ENCODE results near the gene TFF3.

TFF3 gene

DNA sequence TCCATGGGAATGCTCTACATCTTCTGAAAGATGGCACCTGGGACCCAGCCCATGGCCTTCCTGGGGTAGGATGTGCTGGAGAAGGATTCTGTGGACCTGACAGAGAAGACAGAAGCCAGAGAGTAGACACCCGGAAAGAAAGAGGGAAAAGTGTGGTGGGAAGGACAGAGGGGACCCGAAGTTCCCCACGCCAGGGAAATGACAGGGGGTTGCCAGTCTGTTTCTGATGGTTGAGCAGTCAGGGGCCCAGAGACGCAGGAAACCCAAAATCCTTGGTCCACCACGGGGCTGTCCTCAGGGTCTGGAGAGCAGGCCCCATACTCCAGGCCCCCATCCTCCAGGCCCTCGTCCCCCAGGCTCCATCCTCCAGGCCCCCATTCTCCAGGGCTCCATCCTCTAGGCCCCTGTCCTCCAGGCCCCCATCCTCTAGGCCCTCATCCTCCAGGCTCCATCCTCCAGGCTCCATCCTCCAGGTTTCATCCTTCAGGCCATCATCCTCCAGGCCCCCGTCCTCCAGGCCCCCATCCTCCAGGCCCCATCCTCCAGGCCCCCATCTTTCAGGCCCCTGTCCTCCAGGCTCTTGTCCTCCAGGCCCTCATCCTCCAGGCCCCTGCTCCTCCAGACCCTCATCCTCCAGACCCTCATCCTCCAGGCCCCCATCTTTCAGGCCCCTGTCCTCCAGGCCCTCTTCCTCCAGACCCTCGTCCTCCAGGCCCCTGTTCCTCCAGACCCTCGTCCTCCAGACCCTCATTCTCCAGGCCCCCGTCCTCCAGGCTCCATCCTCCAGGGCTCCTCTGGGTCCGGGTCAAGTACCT is 36.6 kb upstream of the TFF3 start:
- DNase-seq (ENCODE audit: low spot score in 2 of 2): no peak
- H3K36me3 ChIP-seq (replicated peaks): no peaks in the 10 kb centered on the region
- no peaks in the 10 kb centered on the region for H3K27me3 ChIP-seq (ENCODE audit: low read depth)
- no peaks in the 10 kb centered on the region for H3K4me1 ChIP-seq
- in situ Hi-C loops (cut with MboI; ENCODE audit: low sequenced_read_pairs): no loop called here
- H3K4me3 ChIP-seq: no peak overlapping the region
- no peaks in the 10 kb centered on the region for H3K9me3 ChIP-seq

DNA sequence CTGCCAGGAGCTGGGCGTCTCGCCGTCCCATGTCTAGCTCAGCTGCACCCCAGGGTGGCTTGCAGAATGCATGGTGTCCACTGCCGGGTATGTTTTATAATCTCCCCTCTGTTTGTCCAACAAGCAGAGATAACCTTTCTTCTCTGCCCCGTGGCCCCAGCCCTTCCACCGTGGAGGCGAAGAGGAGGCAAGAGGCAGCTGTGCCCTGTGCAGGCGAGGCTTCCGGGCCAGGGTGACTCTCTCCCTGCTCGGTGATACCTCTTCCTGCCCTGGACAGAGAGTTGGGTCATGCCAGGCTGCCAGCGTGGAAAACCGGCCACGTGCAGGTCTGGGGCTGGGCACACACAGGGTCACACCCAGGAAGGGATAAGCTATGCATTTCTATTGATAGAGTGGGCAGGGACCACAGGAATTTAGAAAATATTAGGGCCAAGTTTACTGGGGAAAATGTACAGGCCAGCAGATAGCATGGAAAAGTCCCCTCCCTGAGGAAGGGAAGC is 35.8 kb upstream of the TFF3 start, which contains the start of gene TFF2:
TSS of gene TFF2 (minus strand) at position 68 of the 500 bp plus-strand sequence. CDS start at position 31, 37 bp downstream.
- in situ Hi-C loops (cut with MboI; ENCODE audit: low sequenced_read_pairs): no loop called here
- no peaks in the 10 kb centered on the region for H3K9me3 ChIP-seq
- no peaks in the 10 kb centered on the region for H3K36me3 ChIP-seq (replicated peaks)
- H3K27me3 ChIP-seq (ENCODE audit: low read depth): no peaks in the 10 kb centered on the region
- DNase-seq (ENCODE audit: low spot score in 2 of 2): no peak
- H3K4me1 ChIP-seq: no peaks in the 10 kb centered on the region
- no peak within 1 kb of the TSS for H3K4me3 ChIP-seq

DNA sequence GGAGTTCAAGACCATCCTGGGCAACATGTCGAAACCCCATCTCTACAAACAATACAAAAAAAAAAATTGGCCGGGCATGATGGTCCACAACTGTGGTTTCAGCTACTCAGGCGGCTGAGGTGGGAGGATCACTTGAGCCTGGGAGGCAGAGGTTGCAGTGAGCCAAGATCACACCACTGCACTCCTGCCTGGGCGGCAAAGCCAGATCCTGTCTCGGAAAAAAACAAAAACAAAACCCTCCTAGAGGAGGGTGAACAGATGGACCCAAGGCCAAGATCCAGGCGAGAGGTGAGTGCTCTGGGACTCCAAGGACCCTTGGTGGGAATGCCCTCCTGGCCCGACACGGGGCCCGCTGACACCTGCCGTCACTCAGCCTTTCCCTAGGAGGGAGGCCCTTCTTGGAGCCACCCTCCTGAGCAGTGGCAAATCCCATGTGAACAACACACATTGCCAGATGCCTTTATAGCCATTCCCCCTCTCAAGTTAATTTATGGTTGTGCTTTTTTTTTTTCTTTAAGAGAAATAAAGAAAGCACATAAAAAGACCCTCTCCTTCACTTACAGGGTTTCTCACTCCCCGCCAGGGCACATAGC is 35.2 kb upstream of the TFF3 start:
- Histone ChIP-seq H3K9me3 (no peaks in the 10 kb centered on the region), H3K4me1 (no peaks in the 10 kb centered on the region), H3K36me3 (replicated peaks) (no peaks in the 10 kb centered on the region), H3K4me3 (no peak overlapping the region), H3K27me3 (ENCODE audit: low read depth) (no peaks in the 10 kb centered on the region)
- in situ Hi-C loops (cut with MboI; ENCODE audit: low sequenced_read_pairs): no loop called here
- no peak for DNase-seq (ENCODE audit: low spot score in 2 of 2)

DNA sequence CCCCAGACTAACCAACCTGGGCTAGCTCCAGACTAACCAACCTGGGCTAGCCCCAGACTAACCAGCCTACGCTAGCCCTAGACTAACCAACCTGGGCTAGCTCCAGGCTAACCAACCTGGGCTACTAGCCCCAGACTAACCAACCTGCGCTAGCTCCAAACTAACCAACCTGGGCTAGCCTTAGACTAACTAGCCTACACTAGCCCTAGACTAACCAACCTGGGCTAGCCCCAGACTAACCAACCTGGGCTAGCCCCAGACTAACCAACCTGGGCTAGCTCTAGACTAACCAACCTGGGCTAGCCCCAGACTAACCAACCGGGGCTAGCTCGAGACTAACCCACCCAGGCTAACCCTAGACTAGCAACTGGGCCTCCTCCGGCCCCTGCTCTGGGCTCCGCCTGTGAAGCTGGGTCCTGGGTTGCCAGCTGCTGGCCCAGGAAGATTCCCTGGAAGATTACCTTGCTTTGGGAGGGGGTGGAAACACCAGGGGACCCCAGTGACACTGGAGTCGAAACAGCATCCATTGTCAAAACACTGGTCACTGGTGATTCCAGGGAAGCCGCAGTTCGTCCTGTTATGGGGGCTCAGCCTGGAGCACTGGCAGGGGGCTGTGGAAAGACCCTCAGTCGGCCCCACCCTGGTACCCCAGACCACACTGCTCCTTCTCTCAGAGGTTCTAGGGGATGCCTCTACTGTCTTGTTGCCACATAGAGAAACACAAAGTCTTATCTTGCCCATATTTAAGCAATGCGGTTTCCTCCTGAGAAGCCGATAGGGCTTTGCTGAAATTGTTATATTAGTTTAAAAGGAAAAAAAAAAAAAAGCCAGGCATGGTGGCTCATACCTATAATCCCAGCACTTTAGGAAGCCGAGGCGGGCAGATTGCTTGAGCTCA is 34.5 kb upstream of the TFF3 start:
- no peak for DNase-seq (ENCODE audit: low spot score in 2 of 2)
- in situ Hi-C loops (cut with MboI; ENCODE audit: low sequenced_read_pairs): no loop called here
- H3K4me3 ChIP-seq: no peak overlapping the region

DNA sequence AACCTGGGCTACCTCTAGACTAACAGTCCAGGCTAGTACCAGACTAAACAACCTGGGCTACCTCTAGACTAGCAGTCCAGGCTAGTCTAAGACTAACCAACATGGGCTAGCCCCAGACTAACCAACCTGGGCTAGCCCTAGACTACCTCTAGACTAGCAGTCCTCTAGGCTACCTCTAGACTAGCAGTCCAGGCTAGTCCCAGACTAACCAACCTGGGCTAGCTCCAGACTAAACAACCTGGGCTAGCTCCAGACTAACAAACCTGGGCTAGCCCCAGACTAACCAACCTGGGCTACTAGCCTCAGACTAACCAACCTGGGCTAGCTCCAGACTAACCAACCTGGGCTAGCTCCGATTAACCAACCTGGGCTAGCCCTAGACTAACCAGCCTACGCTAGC is 33.6 kb upstream of the TFF3 start:
- Histone ChIP-seq H3K4me3 (no peak overlapping the region), H3K36me3 (replicated peaks) (no peaks in the 10 kb centered on the region), H3K27me3 (ENCODE audit: low read depth) (no peaks in the 10 kb centered on the region), H3K9me3 (no peaks in the 10 kb centered on the region), H3K4me1 (no peaks in the 10 kb centered on the region)
- no peak for DNase-seq (ENCODE audit: low spot score in 2 of 2)
- in situ Hi-C loops (cut with MboI; ENCODE audit: low sequenced_read_pairs): no loop called here

More for the DNA sequence above, 34.5 kb upstream of the TFF3 start:
- no peaks in the 10 kb centered on the region for H3K27me3 ChIP-seq (ENCODE audit: low read depth)
- no peaks in the 10 kb centered on the region for H3K36me3 ChIP-seq (replicated peaks)
- no peaks in the 10 kb centered on the region for H3K4me1 ChIP-seq
- no peaks in the 10 kb centered on the region for H3K9me3 ChIP-seq

DNA sequence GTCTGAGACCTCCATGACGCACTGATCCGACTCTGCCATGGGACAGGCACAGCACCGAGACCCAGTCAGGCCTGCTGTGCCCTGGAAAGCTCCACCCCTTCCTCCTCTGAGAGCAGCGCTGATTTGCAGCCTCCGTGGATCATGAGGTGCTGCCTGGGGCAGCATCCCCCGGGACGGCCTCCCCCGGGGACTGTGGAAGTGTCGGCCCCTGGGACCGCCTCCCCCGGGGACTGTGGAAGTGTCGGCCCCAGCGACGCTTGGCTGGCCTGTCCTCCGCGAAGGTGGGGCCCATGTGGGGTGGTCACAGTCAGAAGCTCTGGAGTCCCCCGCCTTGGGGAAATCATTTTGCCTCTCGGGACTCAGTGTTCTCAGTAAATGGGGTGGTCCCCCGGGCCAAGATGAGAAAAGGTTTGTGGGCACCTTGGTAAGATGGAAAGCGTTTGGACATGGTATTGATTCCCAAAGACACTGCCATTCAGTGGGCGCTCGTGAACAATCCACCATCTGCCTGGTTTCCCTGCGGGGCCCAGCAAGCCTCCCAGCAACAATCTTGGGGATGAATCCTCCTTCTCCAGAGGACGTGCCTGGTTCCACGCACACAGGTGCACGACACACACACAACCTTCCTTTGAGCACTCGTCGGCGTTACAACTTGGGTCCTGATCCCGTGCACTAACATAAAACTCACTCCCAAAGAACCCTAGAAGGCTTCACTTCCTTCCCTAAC is 32.6 kb upstream of the TFF3 start:
- Histone ChIP-seq H3K9me3 (no peaks in the 10 kb centered on the region), H3K27me3 (ENCODE audit: low read depth) (no peaks in the 10 kb centered on the region), H3K36me3 (replicated peaks) (no peaks in the 10 kb centered on the region), H3K4me3 (no peak overlapping the region), H3K4me1 (no peaks in the 10 kb centered on the region)
- in situ Hi-C loops (cut with MboI; ENCODE audit: low sequenced_read_pairs): no loop called here
- DNase-seq (ENCODE audit: low spot score in 2 of 2): no peak

DNA sequence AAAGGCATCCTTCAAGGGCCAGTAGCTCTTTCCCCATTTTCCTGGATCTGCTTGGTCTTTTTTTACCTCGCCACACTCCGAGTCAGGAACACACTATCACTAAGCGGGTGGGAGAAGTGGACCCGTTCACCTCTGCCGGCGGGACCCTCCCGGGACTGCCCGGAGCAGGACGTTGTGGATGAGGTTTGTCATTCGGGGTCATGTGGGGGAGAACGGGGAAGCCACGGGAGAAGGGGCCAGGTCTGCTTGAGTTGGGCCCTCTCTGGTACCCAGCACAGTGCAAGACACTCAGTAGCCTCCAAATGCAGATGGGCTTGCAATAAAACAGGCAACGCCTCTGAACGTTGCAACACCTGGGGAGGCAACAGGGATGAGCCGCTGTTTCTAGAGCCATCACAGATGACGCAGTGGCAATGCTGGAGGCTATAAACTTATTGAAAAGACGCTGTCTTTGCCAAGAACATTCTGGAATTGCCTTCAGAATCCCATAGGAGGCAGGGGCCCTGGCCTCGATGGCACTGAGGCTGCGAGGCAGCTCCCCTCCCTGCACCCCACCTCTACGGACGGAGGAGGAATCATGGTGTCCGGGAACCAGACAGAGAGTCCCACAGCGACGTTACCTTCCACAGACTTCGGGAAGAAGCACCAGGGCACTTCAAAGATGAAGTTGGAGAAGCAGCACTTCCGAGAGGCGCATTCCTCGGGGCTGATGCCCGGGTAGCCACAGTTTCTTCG is 31.8 kb upstream of the TFF3 start:
- H3K4me3 ChIP-seq: no peak overlapping the region
- no peaks in the 10 kb centered on the region for H3K36me3 ChIP-seq (replicated peaks)
- in situ Hi-C loops (cut with MboI; ENCODE audit: low sequenced_read_pairs): no loop called here
- no peak for DNase-seq (ENCODE audit: low spot score in 2 of 2)
- no peaks in the 10 kb centered on the region for H3K27me3 ChIP-seq (ENCODE audit: low read depth)
- no peaks in the 10 kb centered on the region for H3K4me1 ChIP-seq
- H3K9me3 ChIP-seq: no peaks in the 10 kb centered on the region

DNA sequence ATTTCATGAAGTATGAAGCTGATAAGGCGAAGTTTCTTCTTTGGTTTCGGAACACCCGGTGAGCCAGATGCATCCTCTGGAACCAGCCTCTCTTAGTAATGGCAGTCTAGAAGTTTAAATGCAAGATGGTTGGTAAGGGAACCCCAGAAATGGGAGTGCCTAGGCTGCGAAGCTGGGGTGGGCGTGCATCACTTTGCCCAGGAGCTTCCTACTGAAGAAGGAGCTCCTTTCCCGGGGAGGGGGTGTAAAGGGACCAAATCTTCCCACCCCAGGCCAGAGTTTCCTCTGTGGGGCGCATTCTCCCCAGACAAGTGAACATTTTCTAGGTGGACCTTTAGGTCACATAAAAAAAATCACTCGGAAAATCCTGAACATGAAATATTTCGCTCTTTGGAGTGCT is 31.2 kb upstream of the TFF3 start:
- Histone ChIP-seq H3K27me3 (ENCODE audit: low read depth) (no peaks in the 10 kb centered on the region), H3K4me1 (no peaks in the 10 kb centered on the region), H3K36me3 (replicated peaks) (no peaks in the 10 kb centered on the region), H3K9me3 (no peaks in the 10 kb centered on the region), H3K4me3 (no peak overlapping the region)
- DNase-seq (ENCODE audit: low spot score in 2 of 2): no peak
- in situ Hi-C loops (cut with MboI; ENCODE audit: low sequenced_read_pairs): no loop called here

DNA sequence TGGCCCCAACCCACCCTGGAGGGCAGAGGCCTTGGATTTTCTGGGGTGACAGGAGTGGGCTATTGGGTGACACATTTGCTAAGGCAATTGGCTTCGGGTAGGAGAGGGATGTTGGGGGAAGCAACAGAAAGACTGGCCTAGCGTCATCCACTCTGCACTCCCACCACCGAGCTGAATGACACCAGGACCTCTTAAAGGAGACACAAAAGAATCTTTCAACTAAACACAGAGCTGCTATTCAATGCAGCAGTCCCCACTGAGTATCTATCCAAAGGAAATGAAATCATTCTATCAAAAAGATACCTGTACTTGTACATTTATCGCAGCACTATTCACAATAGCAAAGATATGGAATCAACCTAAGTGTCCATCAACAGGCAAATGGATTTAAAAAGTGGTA is 29.4 kb upstream of the TFF3 start:
- Histone ChIP-seq H3K27me3 (ENCODE audit: low read depth) (no peaks in the 10 kb centered on the region), H3K9me3 (no peaks in the 10 kb centered on the region), H3K4me1 (no peaks in the 10 kb centered on the region), H3K4me3 (no peak overlapping the region), H3K36me3 (replicated peaks) (no peaks in the 10 kb centered on the region)
- DNase-seq (ENCODE audit: low spot score in 2 of 2): no peak
- in situ Hi-C loops (cut with MboI; ENCODE audit: low sequenced_read_pairs): no loop called here

DNA sequence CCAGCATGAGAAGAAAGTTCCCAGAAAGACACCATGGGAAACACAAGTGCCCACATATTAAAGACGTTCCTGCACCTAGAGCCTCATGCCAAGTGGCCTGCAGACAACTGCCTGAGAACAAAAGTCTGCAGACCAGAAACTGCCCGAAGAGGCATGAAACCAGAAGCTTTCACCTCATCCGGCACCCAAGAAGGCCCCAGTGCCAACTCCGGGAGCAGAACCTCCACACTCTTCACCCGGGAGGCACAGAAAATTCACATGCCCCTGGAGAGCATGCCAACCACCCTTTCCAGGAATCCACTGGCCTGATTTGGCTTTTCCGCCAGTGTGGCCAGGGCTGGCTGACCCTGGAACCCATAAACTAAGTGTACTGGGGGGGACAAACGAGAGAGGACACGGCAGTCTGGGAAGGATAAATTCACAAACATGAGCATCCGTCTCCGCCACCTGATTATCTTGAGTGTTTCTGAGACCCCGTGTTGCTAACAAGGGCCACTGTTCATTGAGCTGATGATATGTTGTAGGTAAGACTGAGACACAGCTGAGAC is 28.8 kb upstream of the TFF3 start:
- in situ Hi-C loops (cut with MboI; ENCODE audit: low sequenced_read_pairs): no loop called here
- H3K4me3 ChIP-seq: no peak overlapping the region

DNA sequence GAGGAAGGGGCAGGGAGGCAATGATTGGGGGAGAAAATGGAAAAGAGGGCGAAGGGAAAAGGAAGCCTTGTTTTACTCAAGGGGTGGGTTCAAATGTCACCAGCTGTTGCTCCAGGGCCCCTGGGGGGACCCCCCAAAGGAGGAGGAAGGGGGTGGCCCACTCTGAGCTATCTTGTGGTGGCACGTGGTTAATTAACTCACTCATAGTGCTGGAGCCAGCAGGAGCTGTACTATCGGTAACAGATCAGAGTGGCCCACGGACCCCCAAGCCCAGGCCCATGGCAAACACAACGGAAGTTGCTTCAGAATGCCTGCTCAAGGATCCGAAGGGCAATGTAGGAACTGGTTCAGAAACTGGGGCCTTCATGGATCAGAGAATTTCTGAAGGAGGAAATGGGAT is 28.3 kb upstream of the TFF3 start:
- Histone ChIP-seq H3K4me3 (no peak overlapping the region), H3K9me3 (no peaks in the 10 kb centered on the region), H3K36me3 (replicated peaks) (no peaks in the 10 kb centered on the region), H3K27me3 (ENCODE audit: low read depth) (no peaks in the 10 kb centered on the region), H3K4me1 (no peaks in the 10 kb centered on the region)
- DNase-seq (ENCODE audit: low spot score in 2 of 2): no peak
- in situ Hi-C loops (cut with MboI; ENCODE audit: low sequenced_read_pairs): no loop called here

More for the DNA sequence above, 28.8 kb upstream of the TFF3 start:
- no peak for DNase-seq (ENCODE audit: low spot score in 2 of 2)
- H3K27me3 ChIP-seq (ENCODE audit: low read depth): no peaks in the 10 kb centered on the region
- no peaks in the 10 kb centered on the region for H3K9me3 ChIP-seq
- no peaks in the 10 kb centered on the region for H3K36me3 ChIP-seq (replicated peaks)
- no peaks in the 10 kb centered on the region for H3K4me1 ChIP-seq

DNA sequence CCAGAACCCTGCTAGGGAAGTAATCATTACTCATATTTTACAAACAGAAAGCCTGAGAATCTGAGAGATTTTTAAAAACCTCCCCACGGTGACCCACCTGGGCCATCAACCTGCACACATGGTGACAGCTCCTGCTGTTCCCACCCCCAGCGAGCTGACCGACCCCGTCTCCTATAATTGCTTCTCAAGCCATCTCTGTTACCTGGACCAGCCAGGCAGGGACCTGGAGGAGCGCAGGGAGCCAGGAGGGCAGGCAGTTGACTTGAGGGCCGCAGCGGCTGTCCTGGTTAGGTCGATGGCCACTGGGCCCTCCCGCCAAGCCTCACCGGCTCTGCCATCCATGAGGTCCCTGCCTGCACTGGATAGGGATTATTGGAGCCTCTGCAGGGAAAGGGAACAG is 27.9 kb upstream of the TFF3 start:
- Histone ChIP-seq H3K4me1 (no peaks in the 10 kb centered on the region), H3K27me3 (ENCODE audit: low read depth) (no peaks in the 10 kb centered on the region), H3K36me3 (replicated peaks) (no peaks in the 10 kb centered on the region), H3K9me3 (no peaks in the 10 kb centered on the region), H3K4me3 (no peak overlapping the region)
- DNase-seq (ENCODE audit: low spot score in 2 of 2): no peak
- in situ Hi-C loops (cut with MboI; ENCODE audit: low sequenced_read_pairs): no loop called here
